VCaP (cell line): Measurements from ENCODE around the gene CREB3L2.

Experiments
- H3K27ac ChIP-seq: fragments of 450-650 bp; 2 replicates; pipeline ENCODE4 v1.5.1; 2017
- TF ChIP-seq, protein P1 (sequence below): fragments of 450-650 bp; conservative IDR thresholded peaks from 2 replicates; pipeline ENCODE4 v1.5.1; 2017; ENCODE audit warnings: mild to moderate bottlenecking, moderate library complexity

CREB3L2 gene

GRCh38 chr7:138000081-138000701 lies 1.7 kb downstream of the CREB3L2 start:
- TF ChIP-seq, protein P1, sequence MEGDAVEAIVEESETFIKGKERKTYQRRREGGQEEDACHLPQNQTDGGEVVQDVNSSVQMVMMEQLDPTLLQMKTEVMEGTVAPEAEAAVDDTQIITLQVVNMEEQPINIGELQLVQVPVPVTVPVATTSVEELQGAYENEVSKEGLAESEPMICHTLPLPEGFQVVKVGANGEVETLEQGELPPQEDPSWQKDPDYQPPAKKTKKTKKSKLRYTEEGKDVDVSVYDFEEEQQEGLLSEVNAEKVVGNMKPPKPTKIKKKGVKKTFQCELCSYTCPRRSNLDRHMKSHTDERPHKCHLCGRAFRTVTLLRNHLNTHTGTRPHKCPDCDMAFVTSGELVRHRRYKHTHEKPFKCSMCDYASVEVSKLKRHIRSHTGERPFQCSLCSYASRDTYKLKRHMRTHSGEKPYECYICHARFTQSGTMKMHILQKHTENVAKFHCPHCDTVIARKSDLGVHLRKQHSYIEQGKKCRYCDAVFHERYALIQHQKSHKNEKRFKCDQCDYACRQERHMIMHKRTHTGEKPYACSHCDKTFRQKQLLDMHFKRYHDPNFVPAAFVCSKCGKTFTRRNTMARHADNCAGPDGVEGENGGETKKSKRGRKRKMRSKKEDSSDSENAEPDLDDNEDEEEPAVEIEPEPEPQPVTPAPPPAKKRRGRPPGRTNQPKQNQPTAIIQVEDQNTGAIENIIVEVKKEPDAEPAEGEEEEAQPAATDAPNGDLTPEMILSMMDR = no peak
- H3K27ac ChIP-seq = peak overlapping the region; percentile 78; the same call in 1 of the 2 replicates

DNA sequence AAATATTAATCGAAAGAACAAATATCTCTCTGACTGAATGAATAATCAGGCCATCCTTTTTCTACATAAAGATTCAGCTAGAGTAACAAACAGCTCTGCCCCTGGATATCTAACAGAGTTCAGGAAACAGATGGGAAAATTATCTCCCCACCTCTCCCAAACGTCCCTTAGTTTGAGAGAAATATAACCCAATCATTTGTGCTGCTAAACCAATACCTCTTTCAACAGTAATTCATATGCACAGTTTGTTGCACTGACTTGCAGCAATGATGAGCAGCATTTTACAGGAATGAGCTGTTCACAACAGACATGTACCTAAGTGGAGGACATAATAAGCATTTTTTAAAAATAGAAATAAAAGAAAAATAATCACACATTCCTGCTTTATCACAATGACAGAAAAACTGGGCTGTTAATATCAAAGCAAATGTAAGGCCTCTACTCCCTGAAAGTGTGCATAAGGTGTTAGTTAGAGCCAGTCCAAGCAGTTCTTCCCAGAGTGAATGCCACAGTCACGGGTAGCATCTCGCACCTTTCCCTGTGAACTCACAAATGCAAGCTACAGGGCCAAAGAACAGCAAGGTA lies 2.3 kb downstream of the CREB3L2 start:
- H3K27ac ChIP-seq = no peak overlapping the region
- TF ChIP-seq, protein P1 = no peak

DNA sequence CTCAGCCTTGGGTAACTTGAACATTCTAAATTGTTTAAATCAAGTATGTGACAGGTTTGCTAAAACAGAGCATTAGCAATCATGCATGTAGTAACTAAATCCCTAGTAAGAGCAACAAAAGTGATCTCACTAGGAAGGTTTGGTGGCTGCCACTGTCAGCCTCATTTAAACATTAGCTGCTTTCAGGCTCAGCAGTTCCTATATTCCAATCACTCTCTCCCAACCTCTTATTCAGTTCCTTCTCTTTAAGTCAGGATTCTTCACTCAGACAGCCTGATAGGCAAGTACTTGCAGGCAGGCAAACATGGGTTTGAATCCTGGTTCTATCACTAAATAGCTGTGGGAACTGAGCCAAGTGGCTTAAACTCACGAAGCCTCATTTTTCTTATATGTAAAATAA lies 3.6 kb downstream of the CREB3L2 start:
- TF ChIP-seq, protein P1 = no peak
- H3K27ac ChIP-seq = no peak overlapping the region

- no peak overlapping the region for H3K27ac ChIP-seq
- TF ChIP-seq, protein P1 = no peak
Measured at GRCh38 chr7:137996871-137997270, 5.0 kb downstream of the CREB3L2 start.

DNA sequence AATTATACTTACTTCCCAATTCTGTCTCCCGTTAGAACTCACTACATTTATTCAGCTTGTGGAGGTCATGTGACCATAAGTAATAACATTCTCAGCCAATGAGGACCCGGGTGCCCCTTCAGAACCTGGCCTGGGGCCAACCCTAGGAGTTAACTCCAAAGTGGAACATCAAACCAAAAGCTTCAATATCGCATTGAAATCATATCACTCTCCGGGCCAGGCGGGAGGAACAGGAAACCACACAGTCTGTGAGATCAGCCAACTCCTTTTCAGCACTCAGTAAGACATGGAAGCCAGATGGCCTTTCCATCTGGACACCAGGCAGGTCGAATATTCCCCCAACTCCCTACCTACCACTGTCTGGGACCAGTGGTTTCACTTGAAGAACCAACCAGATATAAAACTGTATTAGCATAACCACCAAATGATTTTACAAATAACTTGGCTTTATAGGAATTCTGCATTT lies 5.5 kb downstream of the CREB3L2 start:
- no peak overlapping the region for H3K27ac ChIP-seq
- TF ChIP-seq, protein P1 = no peak

GRCh38 chr7:137994216-137994615 lies 7.7 kb downstream of the CREB3L2 start:
- TF ChIP-seq, protein P1 = no peak
- H3K27ac ChIP-seq = no peak overlapping the region

DNA sequence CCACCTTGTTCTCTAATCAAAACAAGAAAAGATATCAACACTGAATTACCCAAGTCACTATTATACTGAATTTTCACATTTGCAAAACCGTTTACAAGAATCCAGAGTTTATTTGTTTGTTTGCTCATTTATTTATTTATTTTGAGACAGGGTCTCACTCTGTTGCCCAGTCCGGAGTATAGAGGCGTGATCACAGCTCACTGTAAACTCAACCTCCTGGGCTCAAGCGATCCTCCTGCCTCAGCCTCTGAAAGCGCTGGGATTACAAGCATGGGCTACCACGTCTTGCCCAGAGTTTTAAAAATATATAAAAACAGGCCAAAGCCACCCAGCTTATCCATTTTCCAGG lies 8.5 kb downstream of the CREB3L2 start:
- no peak overlapping the region for H3K27ac ChIP-seq
- TF ChIP-seq, protein P1 = no peak
